Measurements from ENCODE around the gene MED20.

Gene MED20

GRCh38 chr6:41874741-41875140, 46.2 kb downstream of the MED20 start:
- peaks cover 81% of the 10 kb centered on the region for H3K36me3 ChIP-seq
- DNase-seq: no peak
- H3K27me3 ChIP-seq (ENCODE audit: insufficient read depth, low read depth, severe bottlenecking): no peaks in the 10 kb centered on the region
- no peak overlapping the region for H3K4me3 ChIP-seq (ENCODE audit: low read depth, low read length)
- H3K9me3 ChIP-seq (ENCODE audit: severe bottlenecking): no peaks in the 10 kb centered on the region
- H3K27ac ChIP-seq: no peak overlapping the region
- TF ChIP-seq CTCF (IDR thresholded peaks at IDR 0.05; ENCODE audit: low read depth, low read length): no peak

- peaks cover 83% of the 10 kb centered on the region for H3K36me3 ChIP-seq
- no peak overlapping the region for H3K27ac ChIP-seq
- no peaks in the 10 kb centered on the region for H3K9me3 ChIP-seq (ENCODE audit: severe bottlenecking)
- TF ChIP-seq CTCF (IDR thresholded peaks at IDR 0.05; ENCODE audit: low read depth, low read length): no peak
- H3K4me3 ChIP-seq (ENCODE audit: low read depth, low read length): no peak overlapping the region
- no peak for DNase-seq
- no peaks in the 10 kb centered on the region for H3K27me3 ChIP-seq (ENCODE audit: insufficient read depth, low read depth, severe bottlenecking)
Observed at GRCh38 chr6:41872147-41872546, 48.8 kb downstream of the MED20 start.

- Histone ChIP-seq H3K36me3 (peaks cover 84% of the 10 kb centered on the region), H3K27ac (no peak overlapping the region), H3K27me3 (ENCODE audit: insufficient read depth, low read depth, severe bottlenecking) (no peaks in the 10 kb centered on the region), H3K4me3 (ENCODE audit: low read depth, low read length) (no peak overlapping the region), H3K9me3 (ENCODE audit: severe bottlenecking) (no peaks in the 10 kb centered on the region)
- no peak for TF ChIP-seq CTCF (IDR thresholded peaks at IDR 0.05; ENCODE audit: low read depth, low read length)
- DNase-seq: no peak
Observed at GRCh38 chr6:41871691-41872090, 49.2 kb downstream of the MED20 start.

GRCh38 chr6:41859356-41859755, 61.6 kb downstream of the MED20 start:
- no peak for DNase-seq
- Histone ChIP-seq H3K27me3 (ENCODE audit: insufficient read depth, low read depth, severe bottlenecking) (no peaks in the 10 kb centered on the region), H3K36me3 (peaks cover 58% of the 10 kb centered on the region), H3K9me3 (ENCODE audit: severe bottlenecking) (no peaks in the 10 kb centered on the region), H3K27ac (no peak overlapping the region), H3K4me3 (ENCODE audit: low read depth, low read length) (no peak overlapping the region)
- TF ChIP-seq CTCF (IDR thresholded peaks at IDR 0.05; ENCODE audit: low read depth, low read length): no peak

- peaks cover 59% of the 10 kb centered on the region for H3K36me3 ChIP-seq
- no peak overlapping the region for H3K27ac ChIP-seq
- no peak overlapping the region for H3K4me3 ChIP-seq (ENCODE audit: low read depth, low read length)
- DNase-seq: no peak
- no peaks in the 10 kb centered on the region for H3K27me3 ChIP-seq (ENCODE audit: insufficient read depth, low read depth, severe bottlenecking)
- no peaks in the 10 kb centered on the region for H3K9me3 ChIP-seq (ENCODE audit: severe bottlenecking)
- TF ChIP-seq CTCF (IDR thresholded peaks at IDR 0.05; ENCODE audit: low read depth, low read length): no peak
Observed at GRCh38 chr6:41858703-41859102, 62.2 kb downstream of the MED20 start.

Data from WERI-Rb-1 (cell line).